Activated naive CD8-positive, alpha-beta T cell treated with anti-CD3 and anti-CD28 coated beads for 36 hours (primary cell): ENCODE results near the gene EP400. TPM values are rescaled to one million over a fixed set of nuclear protein-coding genes. Genes with fewer than 3 reads are reported as not detected.
"Not testable (repeated sequence)": the region's sequence is repeated elsewhere in the genome, so short reads cannot be mapped to it uniquely, and the experiment has no call there.

ENCODE experiments used
- DNase-seq: peaks from one replicate; pipeline ENCODE4 v3.0.0; 2021
- H3K27ac Mint-ChIP-seq: one replicate; pipeline ENCODE4 v1.8.0; 2022; ENCODE audit warnings: mild to moderate bottlenecking, moderate library complexity, mixed read lengths
- H3K27me3 Mint-ChIP-seq: one replicate; pipeline ENCODE4 v1.8.0; 2022; ENCODE audit warnings: mild to moderate bottlenecking, mixed read lengths
- H3K36me3 Mint-ChIP-seq: one replicate; pipeline ENCODE4 v1.8.0; 2021; ENCODE audit warnings: mild to moderate bottlenecking, mixed read lengths
- H3K4me1 Mint-ChIP-seq: one replicate; pipeline ENCODE4 v1.8.0; 2021; ENCODE audit warnings: mixed read lengths
- H3K4me3 Mint-ChIP-seq: one replicate; pipeline ENCODE4 v1.8.0; 2022; ENCODE audit warnings: mild to moderate bottlenecking, moderate library complexity, mixed read lengths
- H3K9me3 Mint-ChIP-seq: one replicate; pipeline ENCODE4 v1.8.0; 2022; ENCODE audit warnings: mixed read lengths
- total RNA-seq, 2 experiments: library from RNA; stranded (reverse); gene quantifications; one replicate each; pipeline ENCODE4 v1.2.3, GENCODE V29; 2021

EP400 gene
- total RNA-seq, 2 experiments from 2014 or later: 42.8 to 43.6 TPM

- DNase-seq: peak; percentile 91
- H3K9me3 Mint-ChIP-seq: no peaks in the 10 kb centered on the region
- H3K27me3 Mint-ChIP-seq: no peaks in the 10 kb centered on the region
- H3K4me1 Mint-ChIP-seq: peaks cover 22% of the 10 kb centered on the region
- H3K4me3 Mint-ChIP-seq: peak overlapping the region; percentile 96
- H3K27ac Mint-ChIP-seq: peak overlapping the region; percentile 98
- peaks cover 22% of the 10 kb centered on the region for H3K36me3 Mint-ChIP-seq
These were observed 134.3 kb downstream of the EP400 start for GRCh38 chr12:132083941-132084620.

DNA sequence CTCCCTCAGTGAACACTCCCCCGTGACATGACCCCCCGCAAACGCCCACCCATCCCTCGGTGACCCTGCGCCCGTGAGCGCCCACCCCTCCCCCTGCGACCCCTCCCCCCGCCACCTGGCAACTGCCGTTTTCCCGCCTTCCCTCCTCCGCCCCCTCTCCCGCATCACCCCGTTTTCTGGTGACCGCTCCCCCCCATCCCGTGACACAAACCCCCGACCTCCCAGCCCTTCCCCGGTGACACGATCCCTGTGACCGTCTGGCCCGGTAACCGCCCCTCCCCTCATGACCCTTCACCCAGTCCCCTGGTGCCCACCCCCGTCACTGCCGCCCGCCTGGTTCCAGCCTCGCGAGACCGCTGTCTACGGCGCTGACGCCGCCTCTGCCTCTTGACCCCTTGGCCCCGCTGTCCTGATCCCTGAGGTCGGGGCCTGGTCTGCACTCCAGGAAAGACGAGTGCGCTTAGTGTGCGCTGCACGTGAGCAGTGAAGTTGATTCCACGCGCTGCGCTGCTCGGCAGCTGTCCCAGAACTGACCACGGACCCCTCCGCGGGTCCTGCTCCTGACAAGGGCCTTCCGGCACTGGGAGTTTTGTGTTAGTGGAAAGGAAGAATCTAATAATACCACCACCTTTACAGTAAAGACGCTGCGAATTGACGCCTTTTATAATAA, 135.0 kb downstream of the EP400 start:
- DNase-seq: peak; percentile 71
- no peaks in the 10 kb centered on the region for H3K27me3 Mint-ChIP-seq
- peak overlapping the region; percentile 97 for H3K27ac Mint-ChIP-seq
- peaks cover 2% of the 10 kb centered on the region for H3K9me3 Mint-ChIP-seq
- H3K4me1 Mint-ChIP-seq: peaks cover 23% of the 10 kb centered on the region
- H3K36me3 Mint-ChIP-seq: peaks cover 28% of the 10 kb centered on the region
- peak overlapping the region; percentile 96 for H3K4me3 Mint-ChIP-seq

DNA sequence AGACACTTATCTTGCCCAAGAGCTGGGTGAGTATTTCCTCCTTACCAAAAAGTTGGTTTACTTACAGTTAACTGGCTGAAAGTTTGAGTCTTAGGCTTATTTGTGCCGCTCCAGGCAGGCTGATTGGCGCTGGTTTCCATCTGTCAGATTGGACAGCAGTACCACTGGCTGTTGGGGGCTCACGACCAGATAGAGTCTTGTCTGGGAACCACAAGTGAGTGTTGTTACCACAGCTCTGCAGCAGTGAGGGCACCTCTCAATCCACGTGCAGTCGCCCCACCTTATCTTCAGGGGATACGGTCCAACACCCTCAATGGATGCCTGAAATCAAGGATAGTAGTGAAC, 135.5 kb downstream of the EP400 start:
- peaks cover 32% of the 10 kb centered on the region for H3K36me3 Mint-ChIP-seq
- peaks cover 3% of the 10 kb centered on the region for H3K9me3 Mint-ChIP-seq
- H3K4me1 Mint-ChIP-seq: peaks cover 25% of the 10 kb centered on the region
- H3K4me3 Mint-ChIP-seq: peak overlapping the region; percentile 96
- DNase-seq: peak; percentile 30
- peak overlapping the region; percentile 97 for H3K27ac Mint-ChIP-seq
- no peaks in the 10 kb centered on the region for H3K27me3 Mint-ChIP-seq

- no peaks in the 10 kb centered on the region for H3K27me3 Mint-ChIP-seq
- H3K9me3 Mint-ChIP-seq: peaks cover 3% of the 10 kb centered on the region
- peaks cover 34% of the 10 kb centered on the region for H3K36me3 Mint-ChIP-seq
- H3K27ac Mint-ChIP-seq: no peak overlapping the region
- H3K4me1 Mint-ChIP-seq: peaks cover 20% of the 10 kb centered on the region
- no peak for DNase-seq
- H3K4me3 Mint-ChIP-seq: no peak overlapping the region
These were observed 139.7 kb downstream of the EP400 start for GRCh38 chr12:132089407-132089910.

GRCh38 chr12:132094269-132094891, 144.6 kb downstream of the EP400 start:
- Mint-ChIP-seq H3K27me3 (no peaks in the 10 kb centered on the region), H3K9me3 (peaks cover 14% of the 10 kb centered on the region), H3K36me3 (peaks cover 45% of the 10 kb centered on the region), H3K4me3 (no peak overlapping the region), H3K4me1 (peaks cover 11% of the 10 kb centered on the region), H3K27ac (peak overlapping the region; percentile 51)
- no peak for DNase-seq

DNA sequence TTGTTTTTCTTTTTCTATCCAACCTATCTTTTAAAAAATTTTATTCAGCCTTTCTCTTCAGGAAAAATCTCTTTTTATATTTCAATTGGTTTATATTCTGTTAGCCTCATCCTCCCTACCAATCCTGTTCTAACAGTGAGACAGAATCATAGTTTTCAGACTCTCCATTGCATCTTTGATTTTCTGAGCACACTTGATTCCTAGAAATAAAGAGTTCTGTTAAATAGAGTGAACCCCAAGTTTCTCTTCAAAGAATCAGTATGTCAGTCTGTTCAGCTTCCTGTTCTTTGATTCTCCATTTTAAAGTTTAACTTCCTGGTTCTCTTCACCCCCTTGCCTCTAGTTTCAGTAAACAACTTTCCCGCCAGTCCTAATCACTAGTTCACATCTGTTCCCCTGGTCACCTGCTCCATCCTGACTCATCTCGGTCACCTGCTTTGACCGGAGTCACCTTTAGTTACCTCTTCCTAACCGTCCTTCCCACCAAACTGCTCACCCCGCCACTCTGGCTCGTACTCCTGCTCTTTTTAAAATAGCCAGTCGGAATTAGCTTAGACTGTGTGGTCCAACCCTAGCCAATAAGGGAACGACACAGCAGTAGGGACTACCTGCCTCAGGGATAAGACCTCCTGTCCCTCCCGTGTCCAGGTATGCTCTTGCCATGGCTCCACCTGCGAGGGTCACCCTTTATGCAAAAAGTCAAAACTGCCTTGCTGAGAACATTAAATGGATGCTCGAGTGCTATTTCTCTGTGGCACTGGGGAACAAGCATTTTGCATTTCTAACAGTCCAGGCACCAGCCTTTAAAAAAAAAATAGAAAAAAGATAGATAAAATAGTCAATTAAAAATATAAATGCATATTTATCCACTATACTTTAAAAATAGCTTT, 146.0 kb downstream of the EP400 start:
- peaks cover 11% of the 10 kb centered on the region for H3K9me3 Mint-ChIP-seq
- peak overlapping the region; percentile 81 for H3K27ac Mint-ChIP-seq
- no peaks in the 10 kb centered on the region for H3K27me3 Mint-ChIP-seq
- H3K36me3 Mint-ChIP-seq: peaks cover 40% of the 10 kb centered on the region
- H3K4me1 Mint-ChIP-seq: peaks cover 8% of the 10 kb centered on the region
- no peak for DNase-seq
- no peak overlapping the region for H3K4me3 Mint-ChIP-seq

GRCh38 chr12:132099739-132100138, 150.0 kb downstream of the EP400 start:
- DNase-seq: no peak
- Mint-ChIP-seq H3K9me3 (peaks cover 11% of the 10 kb centered on the region), H3K36me3 (peaks cover 36% of the 10 kb centered on the region), H3K4me1 (peaks cover 8% of the 10 kb centered on the region), H3K27me3 (no peaks in the 10 kb centered on the region), H3K4me3 (no peak overlapping the region), H3K27ac (no peak overlapping the region)

DNA sequence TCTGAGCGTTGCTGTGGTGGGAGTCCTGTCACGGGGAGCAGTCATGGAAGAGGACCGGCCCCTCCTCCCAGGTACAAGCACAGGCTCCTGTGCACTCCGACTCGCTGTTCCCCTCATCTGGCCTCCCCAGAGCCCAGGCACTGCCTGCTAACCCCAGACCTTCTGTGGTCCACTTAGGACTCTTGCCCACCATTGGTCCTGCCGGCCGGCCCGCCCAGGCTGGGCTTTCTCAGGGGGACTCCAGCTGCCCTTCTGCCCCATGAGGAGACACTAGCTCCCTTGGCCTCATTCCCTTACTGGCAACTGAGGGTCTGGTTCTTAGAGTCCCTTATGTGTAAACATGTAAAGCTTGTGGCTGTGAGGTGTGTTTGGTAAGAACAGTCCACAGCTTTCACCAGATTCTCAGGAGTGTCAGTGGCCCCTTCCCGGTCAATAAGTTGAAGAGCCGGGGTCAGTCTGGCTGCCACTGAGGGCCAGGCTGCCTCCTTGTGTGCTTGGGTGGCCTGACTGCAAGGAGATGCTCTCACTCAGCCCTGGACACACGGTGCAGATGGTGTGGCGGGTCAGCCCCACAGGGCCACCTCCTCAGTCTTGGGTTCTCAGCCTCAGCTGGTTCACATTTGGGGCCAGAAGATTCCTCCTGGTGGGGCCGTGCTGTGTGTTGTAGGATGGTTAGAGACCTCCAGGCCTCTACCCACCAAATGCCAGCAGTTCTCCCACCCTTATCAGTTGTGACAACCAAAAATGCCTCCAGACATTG, 150.7 kb downstream of the EP400 start:
- Mint-ChIP-seq H3K27me3 (no peaks in the 10 kb centered on the region), H3K9me3 (peaks cover 9% of the 10 kb centered on the region), H3K4me1 (peaks cover 7% of the 10 kb centered on the region), H3K27ac (no peak overlapping the region), H3K36me3 (peaks cover 29% of the 10 kb centered on the region), H3K4me3 (no peak overlapping the region)
- DNase-seq: no peak

DNA sequence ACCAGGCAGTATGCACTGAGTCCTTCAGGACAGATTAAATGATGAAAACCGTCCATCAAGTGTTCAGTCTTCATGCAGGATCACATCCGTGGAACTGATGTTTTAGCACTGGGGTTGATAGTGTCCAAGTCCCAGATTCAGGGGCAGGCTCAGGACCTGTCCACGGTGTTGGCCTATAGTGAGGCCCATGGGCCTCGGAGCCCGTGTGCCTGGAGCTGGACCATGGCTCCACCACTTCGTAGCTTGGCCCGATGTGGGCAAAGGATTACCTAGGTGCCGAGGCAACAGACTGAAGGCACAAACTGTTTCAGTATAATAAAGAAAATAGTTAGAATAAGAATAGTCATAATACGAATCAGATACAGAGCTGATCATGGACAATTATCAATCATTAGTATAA, 152.6 kb downstream of the EP400 start:
- H3K36me3 Mint-ChIP-seq: peaks cover 14% of the 10 kb centered on the region
- no peaks in the 10 kb centered on the region for H3K27me3 Mint-ChIP-seq
- H3K27ac Mint-ChIP-seq: no peak overlapping the region
- H3K9me3 Mint-ChIP-seq: no peaks in the 10 kb centered on the region
- H3K4me3 Mint-ChIP-seq: no peak overlapping the region
- DNase-seq: no peak
- H3K4me1 Mint-ChIP-seq: peaks cover 1% of the 10 kb centered on the region

GRCh38 chr12:132103072-132103471, 153.3 kb downstream of the EP400 start:
- DNase-seq, H3K4me1 Mint-ChIP-seq, H3K27me3 Mint-ChIP-seq, H3K4me3 Mint-ChIP-seq, H3K9me3 Mint-ChIP-seq, H3K27ac Mint-ChIP-seq, H3K36me3 Mint-ChIP-seq: not testable (repeated sequence)

DNA sequence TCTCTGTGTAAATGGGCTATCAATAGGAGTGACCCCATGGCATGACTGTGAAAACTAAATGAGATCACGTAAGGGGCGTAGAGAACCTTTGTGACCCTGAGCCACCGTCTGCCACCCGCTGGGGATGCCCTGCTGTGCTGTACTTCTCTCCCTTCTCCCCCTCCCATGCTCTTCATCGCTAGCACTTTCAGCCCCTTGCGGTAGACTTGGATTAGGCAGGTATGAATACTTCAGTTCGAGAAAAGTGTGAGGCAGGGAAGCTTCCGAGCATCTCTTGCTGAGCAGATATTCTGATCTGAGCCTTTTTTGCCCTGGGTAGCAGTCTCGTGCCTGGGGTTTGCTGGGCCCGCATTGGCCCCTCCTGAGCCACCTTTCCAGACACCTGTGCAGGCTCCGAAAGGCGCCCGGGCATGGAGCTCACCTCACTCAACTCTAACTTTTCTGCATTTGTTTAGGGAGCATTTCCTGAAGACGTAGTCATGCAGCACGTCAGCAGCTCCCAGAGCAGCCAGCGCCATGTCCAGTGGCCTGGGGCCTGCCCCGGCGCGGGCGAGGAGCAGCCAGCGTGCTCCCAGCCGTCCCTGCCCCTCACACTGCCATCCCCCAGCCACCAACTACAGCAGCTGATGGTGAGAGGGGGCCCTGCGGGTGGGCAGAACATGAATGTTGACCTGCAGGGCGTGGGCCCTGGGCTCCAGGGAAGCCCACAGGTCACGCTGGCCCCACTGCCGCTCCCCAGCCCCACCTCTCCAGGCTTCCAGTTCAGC, 154.0 kb downstream of the EP400 start:
- no peak overlapping the region for H3K4me3 Mint-ChIP-seq
- H3K9me3 Mint-ChIP-seq: no peaks in the 10 kb centered on the region
- DNase-seq: no peak
- H3K27ac Mint-ChIP-seq: no peak overlapping the region
- peaks cover 7% of the 10 kb centered on the region for H3K36me3 Mint-ChIP-seq
- H3K4me1 Mint-ChIP-seq: peaks cover 1% of the 10 kb centered on the region
- H3K27me3 Mint-ChIP-seq: no peaks in the 10 kb centered on the region

DNA sequence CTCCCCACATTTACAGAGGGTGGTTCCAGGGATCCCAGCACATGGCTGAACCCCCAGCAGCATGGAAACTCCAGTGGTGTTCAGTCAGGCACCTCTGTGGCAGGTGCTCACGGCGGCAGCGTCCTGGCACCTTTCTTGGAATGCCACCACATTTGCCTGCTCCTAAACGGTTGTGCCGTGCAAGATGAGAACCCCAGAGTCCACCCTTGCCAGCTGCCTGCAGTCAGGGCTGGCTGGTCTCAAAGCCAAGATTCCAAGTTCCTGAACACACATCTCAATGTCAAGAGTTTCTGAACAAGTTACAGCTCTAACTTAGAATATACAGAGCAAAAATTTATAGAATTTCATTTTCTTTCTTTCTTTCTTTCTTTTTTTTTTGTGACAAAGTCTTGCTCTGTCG, 155.7 kb downstream of the EP400 start:
- Mint-ChIP-seq H3K4me3 (no peak overlapping the region), H3K27ac (no peak overlapping the region), H3K9me3 (no peaks in the 10 kb centered on the region), H3K27me3 (no peaks in the 10 kb centered on the region), H3K4me1 (peaks cover 1% of the 10 kb centered on the region), H3K36me3 (peaks cover 7% of the 10 kb centered on the region)
- no peak for DNase-seq

GRCh38 chr12:132106921-132107320, 157.2 kb downstream of the EP400 start:
- H3K27me3 Mint-ChIP-seq: no peaks in the 10 kb centered on the region
- DNase-seq: no peak
- H3K9me3 Mint-ChIP-seq: no peaks in the 10 kb centered on the region
- no peak overlapping the region for H3K27ac Mint-ChIP-seq
- no peak overlapping the region for H3K4me3 Mint-ChIP-seq
- peaks cover 1% of the 10 kb centered on the region for H3K4me1 Mint-ChIP-seq
- H3K36me3 Mint-ChIP-seq: peaks cover 12% of the 10 kb centered on the region
